K562 (cell line): ENCODE data around the gene PSMD9.

Source experiments
- GABPB1 ChIP-seq: sonication (generic); formaldehyde crosslinking; IDR thresholded peaks from 2 replicates; pipeline ENCODE4 v1.8.0; 2022; ENCODE audit warnings: mild to moderate bottlenecking, missing genetic modification reagents
- TF ChIP-seq, protein P1 (sequence below), 3 experiments: IDR thresholded peaks in 2 of 3; conservative IDR thresholded peaks in 1 of 3; 2 replicates each; pipeline ENCODE4 v1.5.1; 2011 to 2012; ENCODE audit warnings: low read length in 3 of 3, mild to moderate bottlenecking in 3 of 3, control low read depth in 2 of 3, improper control_type of control experiment in 1 of 3, inconsistent platforms in 1 of 3, low read depth in 1 of 3, mixed read lengths in 1 of 3, moderate library complexity in 1 of 3; ENCODE audit not compliant: insufficient read depth in 2 of 3

DNA sequence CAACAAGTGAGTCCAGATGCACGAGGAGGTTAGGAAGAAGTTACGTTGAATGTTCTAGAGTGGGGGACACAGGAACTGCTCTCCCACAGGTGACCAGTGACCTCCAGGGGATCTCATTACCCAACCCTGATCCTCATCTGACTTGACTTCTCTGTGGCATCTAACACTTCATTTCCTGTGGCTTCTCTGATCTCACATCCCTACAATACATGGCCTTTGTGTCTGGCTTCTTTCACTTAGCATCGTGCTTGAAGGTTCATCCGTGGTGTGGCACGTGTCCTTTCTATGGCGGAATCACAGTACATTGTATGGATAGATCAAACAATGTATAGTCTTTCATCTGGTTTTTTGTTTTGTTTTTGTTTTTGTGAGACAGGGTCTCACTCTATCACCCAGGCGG, 49.1 kb downstream of the PSMD9 start:
- TF ChIP-seq, protein P1, sequence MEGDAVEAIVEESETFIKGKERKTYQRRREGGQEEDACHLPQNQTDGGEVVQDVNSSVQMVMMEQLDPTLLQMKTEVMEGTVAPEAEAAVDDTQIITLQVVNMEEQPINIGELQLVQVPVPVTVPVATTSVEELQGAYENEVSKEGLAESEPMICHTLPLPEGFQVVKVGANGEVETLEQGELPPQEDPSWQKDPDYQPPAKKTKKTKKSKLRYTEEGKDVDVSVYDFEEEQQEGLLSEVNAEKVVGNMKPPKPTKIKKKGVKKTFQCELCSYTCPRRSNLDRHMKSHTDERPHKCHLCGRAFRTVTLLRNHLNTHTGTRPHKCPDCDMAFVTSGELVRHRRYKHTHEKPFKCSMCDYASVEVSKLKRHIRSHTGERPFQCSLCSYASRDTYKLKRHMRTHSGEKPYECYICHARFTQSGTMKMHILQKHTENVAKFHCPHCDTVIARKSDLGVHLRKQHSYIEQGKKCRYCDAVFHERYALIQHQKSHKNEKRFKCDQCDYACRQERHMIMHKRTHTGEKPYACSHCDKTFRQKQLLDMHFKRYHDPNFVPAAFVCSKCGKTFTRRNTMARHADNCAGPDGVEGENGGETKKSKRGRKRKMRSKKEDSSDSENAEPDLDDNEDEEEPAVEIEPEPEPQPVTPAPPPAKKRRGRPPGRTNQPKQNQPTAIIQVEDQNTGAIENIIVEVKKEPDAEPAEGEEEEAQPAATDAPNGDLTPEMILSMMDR (IDR thresholded peaks at IDR 0.05 in 2 of 3, conservative IDR thresholded peaks at IDR 0.05 in 1 of 3; ENCODE audit: insufficient read depth in 2 of 3, low read depth in 1 of 3, low read length in 3 of 3): no peak
- TF ChIP-seq GABPB1 (CRISPR knock-in tag): no peak
